GM19240 (cell line): ENCODE data around the gene RHD.
"Not testable (repeated sequence)": the region's sequence is repeated elsewhere in the genome, so short reads cannot be mapped to it uniquely, and the experiment has no call there.

Experiments used
- DNase-seq: peaks from one replicate; pipeline ENCODE4 v3.0.0; 2011; ENCODE audit warnings: low spot score; ENCODE audit not compliant: insufficient read length

RHD gene

DNA sequence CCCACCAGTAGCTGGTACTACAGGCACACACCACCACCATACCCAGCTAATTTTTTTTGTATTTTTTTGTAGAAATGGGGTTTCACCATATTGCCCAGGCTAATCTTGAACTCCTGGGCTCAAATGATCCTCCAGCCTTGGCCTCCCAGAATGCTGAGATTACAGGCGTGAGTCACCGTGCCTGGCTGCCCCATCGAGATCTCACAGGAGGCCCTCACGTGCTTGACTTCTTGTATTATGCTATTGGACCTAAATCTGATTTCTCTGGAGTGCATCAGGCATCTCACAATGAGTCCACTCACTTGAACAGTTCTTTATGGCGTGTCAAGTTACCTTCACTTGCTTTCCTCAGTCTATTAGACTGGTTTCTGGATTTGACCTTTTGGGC, 15.7 kb upstream of the RHD start:
- DNase-seq, result no peak

DNA sequence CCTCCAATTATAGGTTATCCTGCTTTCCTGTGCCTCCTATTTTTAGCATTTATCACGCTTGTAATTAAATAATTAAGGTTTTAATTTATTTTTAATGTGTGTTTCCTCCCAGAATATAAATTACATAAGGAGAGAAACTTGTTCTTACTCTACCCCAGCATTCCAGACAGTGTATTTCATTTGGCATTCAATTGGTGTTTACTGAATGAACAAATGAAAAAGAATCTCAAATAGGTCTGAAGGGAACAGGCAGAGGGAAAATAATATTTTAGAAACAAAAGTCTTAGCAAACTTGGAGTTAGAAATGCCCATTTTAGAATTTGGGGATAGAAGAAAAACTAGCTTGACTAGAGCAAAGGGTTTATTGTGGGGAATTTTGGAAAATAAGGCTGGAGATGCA, 15.1 kb upstream of the RHD start:
- DNase-seq, result no peak

DNA sequence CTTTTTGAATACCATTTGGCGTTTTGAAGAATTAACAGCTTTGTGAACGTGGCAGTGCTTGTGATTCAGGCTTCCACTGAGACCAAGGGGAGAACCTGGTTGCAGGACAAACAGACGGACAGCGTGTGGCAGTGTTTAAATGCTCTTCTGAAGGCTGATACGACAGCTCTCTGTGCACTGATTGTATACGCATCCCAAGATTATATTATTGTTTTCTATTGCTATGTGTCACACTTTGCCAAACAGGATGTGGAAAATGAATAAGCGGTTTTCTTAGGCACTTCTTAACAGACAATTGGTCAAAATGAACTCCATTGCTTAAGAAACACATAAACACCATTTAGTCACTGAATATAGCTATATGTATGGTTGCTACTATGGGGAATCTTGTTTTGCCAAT, 12.5 kb upstream of the RHD start:
- not testable (repeated sequence) for DNase-seq

DNA sequence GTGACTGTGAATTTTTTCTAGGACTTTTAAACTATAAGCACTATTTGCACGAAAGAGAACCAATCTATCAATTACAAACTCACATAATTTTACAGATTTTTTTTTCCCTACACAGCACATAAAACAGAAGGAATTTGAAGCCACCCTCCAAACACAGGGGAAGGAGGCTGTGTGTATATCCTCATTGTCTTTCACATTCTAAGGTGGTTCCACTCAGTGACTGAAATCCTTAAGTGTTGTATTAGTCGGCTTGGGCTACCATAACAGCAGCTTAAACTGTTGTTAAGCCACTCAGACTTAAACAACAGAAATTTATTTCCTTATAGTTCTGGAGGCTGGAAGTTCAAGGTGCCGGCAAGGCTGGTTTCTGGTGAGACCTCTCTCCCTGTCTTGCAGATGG, 12.0 kb upstream of the RHD start:
- not testable (repeated sequence) for DNase-seq

DNA sequence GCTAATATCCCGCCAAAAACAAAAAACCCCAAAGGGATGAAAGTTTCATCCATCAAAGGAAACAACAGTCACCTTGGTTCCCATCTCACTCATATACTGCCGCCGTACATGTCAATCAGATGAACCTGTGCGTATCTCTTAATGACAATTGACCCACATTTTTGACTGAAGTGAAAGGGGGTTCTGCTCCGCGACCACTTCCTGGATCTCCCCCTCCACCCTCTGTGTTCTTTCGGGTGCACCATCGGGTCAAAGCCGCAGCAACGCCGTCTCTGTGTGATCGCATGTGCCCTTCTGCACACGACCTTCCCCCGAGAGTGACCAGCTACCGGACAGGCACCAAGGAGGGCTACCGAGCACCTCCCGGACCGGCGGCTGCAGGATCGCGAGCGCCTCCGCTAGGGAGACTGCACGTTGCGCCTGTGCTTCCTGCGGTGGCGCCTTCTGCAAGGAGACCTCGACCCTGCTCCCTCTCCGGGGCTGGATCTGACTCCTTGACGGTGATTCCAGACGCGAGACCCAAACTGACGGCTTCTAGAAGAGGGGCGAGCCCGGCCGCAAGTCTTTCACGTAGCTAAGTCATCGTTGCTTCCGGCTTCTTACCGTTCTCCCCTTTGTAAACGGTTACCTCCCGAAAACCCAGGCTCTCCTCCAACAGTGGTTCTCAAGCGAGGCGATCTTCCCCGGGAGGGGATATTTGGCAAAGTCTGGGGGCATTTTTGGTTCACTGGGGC, 5.6 kb upstream of the RHD start:
- not testable (repeated sequence) for DNase-seq

DNA sequence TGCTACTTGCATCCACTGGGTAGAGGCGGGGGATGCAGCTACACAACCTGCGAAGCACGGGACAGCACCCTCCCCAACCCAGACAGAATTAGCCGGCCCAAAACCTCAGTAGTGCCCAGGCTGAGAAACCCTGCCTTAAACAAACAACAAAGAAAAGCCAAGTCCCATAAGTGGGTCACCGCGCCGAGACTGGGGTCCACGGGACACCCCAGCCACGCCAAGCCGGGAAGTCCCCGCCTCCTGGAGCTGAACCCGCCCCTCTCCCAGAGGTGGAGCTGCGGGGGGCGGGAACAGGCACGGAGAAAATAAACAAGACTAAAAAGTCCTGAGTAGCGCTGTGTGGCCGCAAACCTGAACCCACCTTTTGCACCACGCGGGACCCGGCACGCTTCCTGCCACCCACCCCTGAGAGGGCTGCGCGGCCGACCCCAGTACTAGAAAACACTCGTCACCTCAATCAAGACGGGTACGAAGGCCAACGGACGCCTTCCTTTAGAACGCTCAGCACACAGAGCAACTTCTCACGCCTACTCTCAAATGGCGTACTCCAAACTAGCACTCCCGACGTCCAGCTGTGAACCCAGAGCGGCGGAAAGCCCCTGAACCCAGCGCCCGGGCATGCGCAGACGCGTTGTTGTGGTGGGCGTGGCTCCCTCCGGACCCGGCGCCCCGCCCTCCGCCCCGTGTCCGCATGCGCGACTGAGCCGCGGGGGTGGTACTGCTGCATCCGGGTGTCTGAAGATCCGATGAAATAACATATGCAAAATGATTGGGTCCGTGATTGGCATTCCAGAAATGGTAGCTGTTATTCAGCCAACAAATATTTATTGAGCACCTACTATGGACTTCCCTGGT, 4.8 kb upstream of the RHD start:
- DNase-seq, result not testable (repeated sequence)

DNA sequence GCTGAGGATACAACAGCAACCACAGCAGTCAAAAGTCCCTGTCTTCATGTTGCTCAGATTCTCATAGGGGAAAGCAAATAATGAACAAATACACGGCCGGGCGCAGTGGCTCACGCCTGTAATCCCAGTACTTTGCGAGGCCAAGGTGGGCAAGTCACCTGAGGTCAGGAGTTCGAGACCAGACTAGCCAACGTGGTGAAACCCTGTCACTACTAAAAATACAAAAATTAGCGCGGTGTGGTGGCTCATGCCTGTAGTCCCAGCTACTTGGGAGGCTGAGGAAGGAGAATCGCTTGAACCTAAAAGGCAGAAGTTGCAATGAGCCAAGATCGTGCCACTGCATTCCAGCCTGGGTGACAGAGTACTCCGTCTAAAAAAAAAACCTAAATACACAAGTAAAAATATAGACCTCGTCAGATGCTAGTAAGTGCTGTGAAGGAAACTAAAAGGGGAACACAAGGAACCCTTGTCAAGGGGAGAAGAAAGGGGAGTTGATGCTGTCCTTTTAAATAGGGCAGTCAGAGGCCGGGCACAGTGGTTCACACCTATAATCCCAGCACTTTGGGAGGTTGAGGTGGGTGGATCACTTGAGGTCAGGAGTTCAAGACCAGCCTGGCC, 4.1 kb upstream of the RHD start:
- not testable (repeated sequence) for DNase-seq

DNA sequence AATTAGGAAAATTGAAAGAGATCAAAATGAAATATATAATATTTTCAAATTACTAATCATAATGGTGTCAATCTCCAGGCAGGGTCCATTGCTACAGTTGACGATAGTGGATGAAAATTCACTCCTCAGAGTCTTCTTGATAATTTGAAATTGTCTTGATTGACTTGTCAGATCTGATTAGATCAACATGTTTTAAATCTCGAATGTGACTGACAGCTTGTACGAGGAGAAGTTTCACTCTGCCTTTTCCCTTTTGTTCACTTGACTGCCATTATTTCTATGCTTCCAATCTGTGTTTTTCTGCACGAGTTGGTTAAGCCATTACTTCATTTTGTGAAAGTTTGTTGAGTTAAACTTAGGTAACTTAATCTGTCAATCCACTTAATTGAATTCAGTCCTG, 3.3 kb downstream of the RHD start:
- DNase-seq, result not testable (repeated sequence)

DNA sequence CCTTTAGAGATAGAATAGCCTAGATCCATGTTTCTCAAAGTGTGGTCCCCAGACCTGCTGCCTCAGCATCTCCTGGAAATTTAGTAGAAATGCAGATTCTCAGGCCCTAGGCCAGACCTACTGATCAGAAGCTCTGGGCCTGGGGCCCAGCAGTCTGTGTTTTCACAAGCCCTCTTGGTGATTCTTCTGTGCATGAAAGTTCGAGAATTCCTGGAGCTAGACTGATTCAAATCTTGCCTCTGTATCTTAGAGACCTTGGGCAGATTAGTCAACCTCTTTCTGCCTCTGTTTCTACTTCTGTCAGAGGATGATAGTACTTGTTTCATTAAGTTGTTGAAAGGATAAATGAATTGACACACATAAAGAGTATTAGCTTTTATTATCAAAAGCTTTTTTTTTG, 5.0 kb downstream of the RHD start:
- DNase-seq, result not testable (repeated sequence)

DNA sequence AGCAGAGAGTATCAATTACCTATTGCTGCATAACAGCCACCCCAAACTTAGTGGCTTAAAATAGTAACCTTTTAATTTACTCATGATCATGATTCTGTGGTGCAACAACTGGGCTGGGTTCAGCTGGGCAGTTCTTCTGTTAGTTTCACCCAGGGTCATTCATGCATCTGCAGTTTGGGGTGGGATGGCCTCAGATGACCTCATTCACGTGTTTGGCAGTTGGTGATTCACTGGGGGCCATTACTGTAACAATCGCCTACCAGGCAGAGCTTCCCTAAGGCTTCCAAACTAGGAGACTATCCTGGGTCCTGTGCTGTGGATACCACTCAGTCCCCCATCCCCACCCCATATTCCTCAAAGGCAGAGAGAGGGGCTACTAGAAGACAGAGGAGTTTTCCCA, 6.0 kb downstream of the RHD start:
- not testable (repeated sequence) for DNase-seq

DNA sequence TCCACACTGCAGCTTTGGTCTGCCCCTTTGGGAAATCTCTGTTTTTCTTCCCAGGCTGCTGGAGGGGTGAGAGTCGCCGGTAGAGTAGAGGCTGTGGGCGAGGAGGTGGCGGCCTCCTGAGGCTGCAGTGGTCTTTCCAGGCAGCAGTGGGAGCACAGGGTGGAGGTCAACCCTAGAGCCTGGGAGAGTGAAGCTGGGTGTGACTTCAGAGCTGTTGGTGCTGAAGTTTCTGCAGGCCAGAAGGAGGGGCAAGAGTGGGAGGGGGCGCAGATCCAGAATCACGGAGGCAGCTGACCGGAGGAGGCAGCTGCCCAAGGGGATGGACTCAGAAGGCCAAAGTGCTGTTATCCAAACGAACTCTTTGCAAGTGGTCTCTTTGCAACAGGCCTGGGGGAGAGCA, 6.5 kb downstream of the RHD start:
- not testable (repeated sequence) for DNase-seq

DNA sequence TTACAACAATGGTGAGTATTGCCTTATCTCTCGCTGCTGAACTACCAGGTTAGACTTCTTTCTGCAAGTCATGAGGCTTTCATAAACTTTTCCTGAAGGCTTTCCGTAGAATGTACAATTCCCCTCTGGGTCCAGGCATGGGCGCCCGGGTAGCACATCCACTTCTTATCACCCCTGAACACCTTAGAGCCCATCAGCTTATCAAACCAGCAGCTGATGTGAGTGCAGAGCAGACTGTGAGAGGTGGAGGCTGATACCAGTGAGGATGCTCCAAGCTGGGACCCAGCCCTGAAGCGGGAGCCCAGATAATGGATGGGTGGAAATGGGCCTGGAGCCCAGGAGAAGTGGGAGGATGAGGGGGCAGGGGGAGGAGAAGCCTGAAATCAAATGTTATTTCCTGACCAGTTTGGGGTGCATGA, 7.4 kb downstream of the RHD start:
- not testable (repeated sequence) for DNase-seq

DNA sequence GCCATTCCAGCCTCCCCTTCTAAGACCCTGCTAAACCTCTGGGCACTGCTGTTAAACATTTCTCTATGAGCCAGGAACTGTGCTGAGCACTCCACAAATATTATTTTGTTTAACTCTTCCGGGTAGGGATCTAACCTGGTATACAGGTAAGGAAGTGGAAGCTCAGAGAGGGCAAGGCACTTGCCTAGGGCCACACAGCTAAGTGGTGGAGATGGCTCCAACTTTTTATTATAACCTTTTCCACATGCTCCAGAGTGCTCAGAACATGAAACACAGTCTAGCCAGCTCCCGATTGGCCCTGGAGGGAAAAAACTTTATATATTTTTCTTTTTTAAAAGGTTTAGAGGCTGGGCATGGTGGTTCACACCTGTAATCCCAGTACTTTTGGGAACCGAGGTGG, 13.6 kb downstream of the RHD start:
- not testable (repeated sequence) for DNase-seq

DNA sequence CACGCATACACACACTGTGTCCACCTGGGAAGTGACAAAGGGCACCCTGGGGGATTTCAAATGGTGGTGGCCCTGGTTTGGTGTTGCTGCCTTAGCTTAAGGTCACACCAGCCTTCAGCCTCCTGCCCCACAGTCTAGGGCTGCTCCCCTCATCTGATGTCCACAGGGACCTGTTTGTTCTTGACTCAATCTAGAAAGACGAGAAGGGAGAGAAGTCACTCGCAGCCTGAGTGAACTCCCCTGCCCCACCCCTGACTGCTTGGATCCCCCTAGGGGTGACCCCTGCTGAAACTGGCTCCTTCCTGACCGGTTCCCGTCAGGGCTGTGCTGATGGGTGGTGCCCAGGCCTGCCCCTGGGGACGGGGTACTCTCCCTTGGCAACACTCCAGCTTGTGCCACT, 14.9 kb downstream of the RHD start:
- DNase-seq, result not testable (repeated sequence)

DNA sequence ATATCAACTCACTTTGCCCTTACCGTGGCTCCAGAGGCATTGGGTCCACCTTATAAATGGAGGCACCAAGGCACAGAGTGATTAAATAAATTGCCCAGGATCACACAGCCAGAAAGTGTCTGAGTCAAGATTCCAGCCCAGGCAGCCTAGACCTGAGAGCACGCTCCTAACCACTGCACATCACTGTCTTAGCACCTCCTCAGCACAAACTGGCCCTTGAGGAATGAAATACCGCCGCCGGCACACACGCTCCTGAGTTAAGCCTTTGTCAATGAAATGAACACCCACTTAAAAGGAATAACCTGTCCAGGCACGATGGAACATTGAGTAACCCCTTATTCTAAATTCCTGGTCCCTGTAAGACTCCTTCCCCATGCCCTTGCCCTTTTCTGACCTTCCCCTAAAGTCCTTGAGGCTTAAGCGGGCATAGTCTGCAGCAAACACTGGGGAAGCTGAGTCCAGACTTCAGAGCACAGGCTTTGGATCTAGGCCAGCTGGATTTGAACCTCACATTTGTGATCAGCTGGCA, 16.3 kb downstream of the RHD start:
- not testable (repeated sequence) for DNase-seq

DNA sequence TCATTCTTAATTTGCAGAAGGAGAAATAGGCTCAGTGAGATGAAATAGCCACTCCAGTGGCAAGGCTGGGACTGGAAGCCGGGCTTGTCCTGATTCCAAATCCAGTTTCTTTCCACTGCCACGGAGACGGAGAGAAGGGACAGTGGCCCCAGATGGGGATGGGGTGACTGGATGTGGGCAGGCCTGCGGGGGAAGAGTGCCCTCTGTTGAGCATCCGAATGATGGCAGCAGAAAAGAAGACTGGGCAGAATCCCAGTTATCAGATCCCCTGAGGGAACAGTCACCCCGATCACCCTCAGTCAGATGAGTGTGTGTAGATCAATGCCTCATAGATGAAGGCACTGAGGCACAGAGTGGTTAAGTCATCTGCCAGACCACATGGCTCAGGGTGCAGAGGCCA, 17.7 kb downstream of the RHD start:
- not testable (repeated sequence) for DNase-seq

DNA sequence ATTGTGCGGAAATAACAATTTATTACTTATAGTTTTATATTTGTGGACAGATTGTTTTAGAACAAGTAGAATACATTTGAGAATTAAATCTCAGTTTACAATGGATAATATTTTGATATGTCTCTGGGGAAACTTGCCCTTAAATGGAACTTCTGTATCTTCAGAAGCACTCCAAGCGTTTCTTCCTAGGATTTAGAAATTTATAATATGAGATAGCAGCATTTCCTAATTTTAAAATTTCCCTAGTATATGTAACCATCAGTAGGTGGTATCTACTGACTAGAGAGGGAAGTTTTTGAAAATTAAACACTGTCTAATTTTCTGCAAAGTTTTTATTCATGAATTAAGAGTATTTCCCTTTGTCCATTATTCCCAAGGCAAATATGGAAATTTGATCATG, 21.1 kb downstream of the RHD start:
- not testable (repeated sequence) for DNase-seq

DNA sequence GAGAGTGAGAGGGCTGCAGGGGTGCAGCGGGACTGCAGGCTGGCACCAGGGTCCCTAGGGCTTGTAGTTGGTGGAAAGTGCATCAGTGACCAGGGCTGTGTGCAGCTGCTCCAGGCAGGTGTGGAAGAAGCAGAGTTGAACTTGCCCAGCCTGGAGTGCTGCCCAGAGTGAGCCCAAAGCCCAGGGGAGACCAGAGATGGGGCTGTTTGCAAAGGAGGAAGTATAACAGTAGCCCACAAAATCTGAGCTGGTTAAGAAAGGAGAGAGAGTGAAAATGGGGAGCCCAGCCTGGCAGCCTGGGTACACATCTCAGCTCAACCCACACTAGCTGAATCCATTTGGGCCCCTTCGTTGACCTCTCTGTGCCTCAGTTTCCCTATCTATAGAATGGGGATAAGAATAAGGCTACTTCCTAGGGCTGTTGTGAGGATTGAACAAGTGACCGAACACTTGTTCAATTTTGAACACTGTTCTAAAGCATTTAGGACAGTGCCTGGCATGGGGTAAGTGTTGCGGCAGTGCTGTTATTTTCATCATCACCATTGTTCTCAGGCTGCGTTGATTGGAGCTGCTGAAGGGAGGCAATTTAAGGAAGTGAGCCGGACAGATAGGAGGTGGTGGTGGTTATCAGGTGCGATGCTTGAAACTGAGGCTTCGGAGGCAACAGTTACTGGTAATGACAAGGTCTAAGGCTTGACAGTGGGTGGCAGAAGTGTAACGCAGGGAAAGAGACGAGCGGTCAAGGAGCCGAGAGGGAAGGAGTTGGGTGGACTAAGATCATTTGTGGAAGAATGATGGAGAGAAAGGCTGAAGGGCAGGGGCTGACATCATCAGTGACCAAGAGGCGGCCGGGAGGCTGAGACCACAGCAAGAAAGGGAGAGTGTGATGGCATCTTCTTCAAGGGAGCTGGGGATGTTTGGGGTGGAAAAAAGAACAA, 22.8 kb downstream of the RHD start:
- not testable (repeated sequence) for DNase-seq

DNA sequence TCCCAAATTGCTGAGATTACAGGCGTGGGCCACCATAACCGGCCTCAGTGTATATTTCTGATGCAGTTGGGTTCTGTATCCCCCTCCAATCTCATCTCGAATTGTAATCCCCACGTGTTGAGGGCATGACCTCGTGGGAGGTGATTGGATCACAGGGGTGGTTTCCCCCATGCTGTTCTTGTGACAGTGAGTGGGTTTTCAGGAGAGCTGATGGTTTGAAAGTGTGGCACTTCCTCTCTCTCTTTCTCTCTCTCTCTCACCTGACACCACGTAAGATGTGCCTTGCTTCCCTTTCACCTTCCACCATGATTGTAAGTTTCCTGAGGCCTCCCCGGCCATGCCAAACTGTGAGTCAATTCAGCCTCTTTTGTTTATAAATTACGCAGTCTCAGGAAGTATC, 24.2 kb downstream of the RHD start:
- not testable (repeated sequence) for DNase-seq

DNA sequence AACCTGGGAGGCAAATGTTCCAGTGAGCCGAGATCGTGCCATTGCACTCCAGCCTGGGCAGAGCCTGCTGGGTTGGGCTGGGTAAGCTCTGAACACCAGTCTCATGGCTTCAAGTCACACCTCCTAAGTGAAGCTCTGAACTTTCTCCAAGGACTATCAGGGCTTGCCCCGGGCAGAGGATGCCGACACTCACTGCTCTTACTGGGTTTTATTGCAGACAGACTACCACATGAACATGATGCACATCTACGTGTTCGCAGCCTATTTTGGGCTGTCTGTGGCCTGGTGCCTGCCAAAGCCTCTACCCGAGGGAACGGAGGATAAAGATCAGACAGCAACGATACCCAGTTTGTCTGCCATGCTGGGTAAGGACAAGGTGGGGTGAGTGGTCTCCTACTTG, 28.4 kb downstream of the RHD start:
- DNase-seq, result not testable (repeated sequence)

DNA sequence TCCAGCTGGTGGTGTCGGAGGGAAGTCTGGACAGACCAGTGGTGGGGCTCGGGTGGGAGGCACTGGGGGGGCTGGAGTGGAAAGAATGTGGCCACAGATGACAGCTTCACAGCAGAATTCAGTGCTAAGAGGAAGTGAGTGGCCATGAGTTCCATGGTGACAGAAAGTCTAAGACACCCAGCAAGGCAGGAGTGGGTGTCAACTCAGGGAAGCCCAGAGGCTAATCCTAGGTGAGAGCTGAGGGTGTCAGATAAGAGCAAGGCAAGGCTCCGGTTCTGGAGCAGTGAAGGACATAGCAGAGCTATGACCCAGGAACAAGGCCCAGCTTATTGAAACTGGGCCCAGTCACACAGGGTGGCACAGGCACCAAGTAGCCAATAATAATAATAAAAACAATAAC, 30.0 kb downstream of the RHD start:
- not testable (repeated sequence) for DNase-seq
